C4-2B (cell line): ENCODE data around the gene PALB2.
A peak's percentile ranks its signal among the peaks of the same experiment; 100 is the strongest.

ENCODE experiments used
- ZFX ChIP-seq: fragments of 450-650 bp; IDR thresholded peaks from 2 replicates; pipeline ENCODE4 v1.6.1; 2017
- TF ChIP-seq, protein P1 (sequence below): fragments of 450-650 bp; conservative IDR thresholded peaks from 2 replicates; pipeline ENCODE4 v1.5.1; 2017; ENCODE audit warnings: mild to moderate bottlenecking

DNA sequence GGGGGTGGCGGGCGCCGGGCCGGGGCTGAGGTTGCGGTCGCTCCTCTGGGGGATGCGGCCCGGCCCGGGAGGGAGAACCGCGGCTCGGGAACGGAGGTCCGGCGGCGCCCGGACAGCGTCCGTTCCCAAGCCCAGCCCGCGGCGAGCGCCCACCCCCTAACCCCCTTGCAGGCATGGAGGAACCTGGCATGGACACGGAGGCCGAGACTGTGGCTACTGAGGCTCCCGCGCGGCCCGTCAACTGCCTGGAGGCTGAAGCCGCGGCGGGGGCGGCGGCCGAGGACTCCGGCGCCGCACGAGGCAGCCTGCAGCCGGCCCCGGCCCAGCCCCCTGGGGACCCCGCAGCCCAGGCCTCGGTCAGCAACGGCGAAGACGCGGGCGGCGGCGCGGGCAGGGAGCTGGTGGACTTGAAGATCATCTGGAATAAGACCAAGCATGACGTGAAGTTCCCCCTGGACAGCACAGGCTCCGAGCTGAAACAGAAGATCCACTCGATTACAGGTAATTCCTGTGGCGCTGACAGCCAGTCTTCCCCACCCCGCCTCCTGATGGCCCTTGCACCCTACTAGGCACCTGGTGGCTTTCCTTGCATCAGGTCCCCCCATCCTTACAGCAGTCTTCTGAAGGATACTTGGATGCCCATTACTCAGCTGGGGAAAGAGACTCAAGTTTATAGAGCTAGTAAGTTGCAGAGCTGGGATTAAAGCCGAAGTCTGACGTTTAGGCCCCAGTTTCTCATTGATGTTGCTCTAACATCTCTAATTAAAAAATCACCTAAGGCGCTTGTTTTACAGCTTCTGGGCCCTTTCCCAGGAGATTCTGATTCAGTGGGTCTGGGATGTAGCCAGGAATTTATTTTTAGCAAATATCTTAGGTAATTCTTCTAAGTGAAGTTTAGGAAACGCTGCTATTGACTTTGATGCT lies 83.1 kb downstream of the PALB2 start:
- TF ChIP-seq, protein P1, sequence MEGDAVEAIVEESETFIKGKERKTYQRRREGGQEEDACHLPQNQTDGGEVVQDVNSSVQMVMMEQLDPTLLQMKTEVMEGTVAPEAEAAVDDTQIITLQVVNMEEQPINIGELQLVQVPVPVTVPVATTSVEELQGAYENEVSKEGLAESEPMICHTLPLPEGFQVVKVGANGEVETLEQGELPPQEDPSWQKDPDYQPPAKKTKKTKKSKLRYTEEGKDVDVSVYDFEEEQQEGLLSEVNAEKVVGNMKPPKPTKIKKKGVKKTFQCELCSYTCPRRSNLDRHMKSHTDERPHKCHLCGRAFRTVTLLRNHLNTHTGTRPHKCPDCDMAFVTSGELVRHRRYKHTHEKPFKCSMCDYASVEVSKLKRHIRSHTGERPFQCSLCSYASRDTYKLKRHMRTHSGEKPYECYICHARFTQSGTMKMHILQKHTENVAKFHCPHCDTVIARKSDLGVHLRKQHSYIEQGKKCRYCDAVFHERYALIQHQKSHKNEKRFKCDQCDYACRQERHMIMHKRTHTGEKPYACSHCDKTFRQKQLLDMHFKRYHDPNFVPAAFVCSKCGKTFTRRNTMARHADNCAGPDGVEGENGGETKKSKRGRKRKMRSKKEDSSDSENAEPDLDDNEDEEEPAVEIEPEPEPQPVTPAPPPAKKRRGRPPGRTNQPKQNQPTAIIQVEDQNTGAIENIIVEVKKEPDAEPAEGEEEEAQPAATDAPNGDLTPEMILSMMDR, result no peak
- TF ChIP-seq ZFX, result peak; percentile 75
